HEK293 (cell line): ENCODE data around the gene PLCG2.

Experiments
- GLI4 ChIP-seq: fragments of 450-650 bp; formaldehyde crosslinking; IDR thresholded peaks from 2 replicates; pipeline ENCODE4 v1.5.1; 2016; ENCODE audit warnings: missing biosample characterization, missing genetic modification characterization
- ZBTB20 ChIP-seq: fragments of 450-650 bp; formaldehyde crosslinking; IDR thresholded peaks from 2 replicates; pipeline ENCODE4 v1.5.1; 2016; ENCODE audit warnings: missing biosample characterization, missing genetic modification characterization
- ZBTB21 ChIP-seq: fragments of 450-650 bp; formaldehyde crosslinking; IDR thresholded peaks from 2 replicates; pipeline ENCODE4 v1.5.1; 2017; ENCODE audit warnings: missing biosample characterization, missing genetic modification characterization
- ZBTB7A ChIP-seq: fragments of 450-650 bp; formaldehyde crosslinking; IDR thresholded peaks from 2 replicates; pipeline ENCODE4 v1.5.1; 2016; ENCODE audit warnings: low read depth, missing biosample characterization, missing genetic modification characterization
- ZNF19 ChIP-seq: fragments of 450-650 bp; formaldehyde crosslinking; IDR thresholded peaks from 2 replicates; pipeline ENCODE4; 2016; ENCODE audit warnings: missing biosample characterization, missing genetic modification characterization, low read depth
- ZNF248 ChIP-seq: fragments of 450-650 bp; formaldehyde crosslinking; IDR thresholded peaks from 2 replicates; pipeline ENCODE4 v1.5.1; 2017; ENCODE audit warnings: missing biosample characterization, missing genetic modification characterization
- ZNF274 ChIP-seq, 2 experiments: fragments of 200-500 bp in 1 of 2; fragments of 450-650 bp in 1 of 2; sonication (Bioruptor generic) in 1 of 2; formaldehyde crosslinking in 1 of 2; IDR thresholded peaks; 2 replicates each; pipeline versions ENCODE4 v1.5.1 to v1.6.1; 2014 to 2016; ENCODE audit warnings: borderline replicate concordance in 1 of 2, inconsistent platforms in 1 of 2, low read length in 1 of 2, missing biosample characterization in 1 of 2, missing genetic modification characterization in 1 of 2
- ZNF514 ChIP-seq: fragments of 450-650 bp; formaldehyde crosslinking; IDR thresholded peaks from 2 replicates; pipeline ENCODE4 v1.5.1; 2016; ENCODE audit warnings: missing biosample characterization, missing genetic modification characterization
- ZNF530 ChIP-seq: fragments of 450-650 bp; formaldehyde crosslinking; IDR thresholded peaks from 2 replicates; pipeline ENCODE4 v1.5.1; 2016; ENCODE audit warnings: low read depth, missing biosample characterization, missing genetic modification characterization
- ZNF747 ChIP-seq: fragments of 450-650 bp; formaldehyde crosslinking; IDR thresholded peaks from 2 replicates; pipeline ENCODE4 v1.5.1; 2016; ENCODE audit warnings: missing biosample characterization, missing genetic modification characterization
- TF ChIP-seq, protein P1 (sequence below): fragments of 450-650 bp; formaldehyde crosslinking; IDR thresholded peaks from 2 replicates; pipeline ENCODE4 v1.5.1; 2016; ENCODE audit warnings: missing biosample characterization, missing genetic modification characterization
- TF ChIP-seq, protein P2 (sequence below): fragments of 450-650 bp; formaldehyde crosslinking; IDR thresholded peaks from 2 replicates; pipeline ENCODE4 v1.5.1; 2017; ENCODE audit warnings: missing biosample characterization, mild to moderate bottlenecking, missing genetic modification characterization, moderate library complexity
- TF ChIP-seq, protein P3 (sequence below): fragments of 450-650 bp; formaldehyde crosslinking; IDR thresholded peaks from 2 replicates; pipeline ENCODE4 v1.5.1; 2016; ENCODE audit warnings: missing biosample characterization, missing genetic modification characterization
- TF ChIP-seq, protein P4 (sequence below): fragments of 450-650 bp; formaldehyde crosslinking; IDR thresholded peaks from 2 replicates; pipeline ENCODE4 v1.5.1; 2016; ENCODE audit warnings: missing biosample characterization, missing genetic modification characterization, low read depth

DNA sequence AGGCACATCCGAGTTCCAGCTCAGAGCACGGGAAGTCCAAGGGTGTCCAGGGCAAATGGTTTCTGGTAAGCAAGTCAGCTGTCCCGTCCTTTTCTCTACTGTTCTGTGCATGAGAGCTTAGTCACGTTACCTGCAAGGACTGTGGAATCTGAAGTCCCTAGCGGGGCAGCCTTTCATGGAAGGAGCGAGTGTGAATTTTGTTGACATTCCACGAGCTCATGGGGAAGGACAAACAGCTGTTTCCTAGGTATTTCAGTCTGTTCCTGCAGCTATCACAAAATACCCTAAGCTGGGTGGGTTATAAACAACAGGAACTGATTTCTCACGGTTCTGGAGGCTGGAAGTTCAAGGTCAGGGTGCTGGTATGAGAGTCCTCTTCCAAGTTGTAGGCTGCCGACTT, 122.9 kb downstream of the PLCG2 start:
- TF ChIP-seq ZBTB20 (no peak), ZBTB21 (tag by site-specific recombination) (no peak), ZNF747 (tag by site-specific recombination) (no peak), ZNF274 (IDR thresholded peaks at IDR 0.05; ENCODE audit: low read length) (no peak), ZNF274 (tag by site-specific recombination; IDR thresholded peaks at IDR 0.05; ENCODE audit: borderline replicate concordance) (no peak), ZNF530 (tag by site-specific recombination) (no peak), ZNF19 (tag by site-specific recombination) (no peak), ZNF514 (tag by site-specific recombination) (no peak), ZBTB7A (tag by site-specific recombination) (no peak), ZNF248 (tag by site-specific recombination) (no peak), GLI4 (tag by site-specific recombination) (no peak)
- TF ChIP-seq, protein P1, sequence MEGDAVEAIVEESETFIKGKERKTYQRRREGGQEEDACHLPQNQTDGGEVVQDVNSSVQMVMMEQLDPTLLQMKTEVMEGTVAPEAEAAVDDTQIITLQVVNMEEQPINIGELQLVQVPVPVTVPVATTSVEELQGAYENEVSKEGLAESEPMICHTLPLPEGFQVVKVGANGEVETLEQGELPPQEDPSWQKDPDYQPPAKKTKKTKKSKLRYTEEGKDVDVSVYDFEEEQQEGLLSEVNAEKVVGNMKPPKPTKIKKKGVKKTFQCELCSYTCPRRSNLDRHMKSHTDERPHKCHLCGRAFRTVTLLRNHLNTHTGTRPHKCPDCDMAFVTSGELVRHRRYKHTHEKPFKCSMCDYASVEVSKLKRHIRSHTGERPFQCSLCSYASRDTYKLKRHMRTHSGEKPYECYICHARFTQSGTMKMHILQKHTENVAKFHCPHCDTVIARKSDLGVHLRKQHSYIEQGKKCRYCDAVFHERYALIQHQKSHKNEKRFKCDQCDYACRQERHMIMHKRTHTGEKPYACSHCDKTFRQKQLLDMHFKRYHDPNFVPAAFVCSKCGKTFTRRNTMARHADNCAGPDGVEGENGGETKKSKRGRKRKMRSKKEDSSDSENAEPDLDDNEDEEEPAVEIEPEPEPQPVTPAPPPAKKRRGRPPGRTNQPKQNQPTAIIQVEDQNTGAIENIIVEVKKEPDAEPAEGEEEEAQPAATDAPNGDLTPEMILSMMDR (tag by site-specific recombination) = no peak
- TF ChIP-seq, protein P2, sequence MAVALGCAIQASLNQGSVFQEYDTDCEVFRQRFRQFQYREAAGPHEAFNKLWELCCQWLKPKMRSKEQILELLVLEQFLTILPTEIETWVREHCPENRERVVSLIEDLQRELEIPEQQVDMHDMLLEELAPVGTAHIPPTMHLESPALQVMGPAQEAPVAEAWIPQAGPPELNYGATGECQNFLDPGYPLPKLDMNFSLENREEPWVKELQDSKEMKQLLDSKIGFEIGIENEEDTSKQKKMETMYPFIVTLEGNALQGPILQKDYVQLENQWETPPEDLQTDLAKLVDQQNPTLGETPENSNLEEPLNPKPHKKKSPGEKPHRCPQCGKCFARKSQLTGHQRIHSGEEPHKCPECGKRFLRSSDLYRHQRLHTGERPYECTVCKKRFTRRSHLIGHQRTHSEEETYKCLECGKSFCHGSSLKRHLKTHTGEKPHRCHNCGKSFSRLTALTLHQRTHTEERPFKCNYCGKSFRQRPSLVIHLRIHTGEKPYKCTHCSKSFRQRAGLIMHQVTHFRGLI (tag by site-specific recombination) = no peak
- TF ChIP-seq, protein P3, sequence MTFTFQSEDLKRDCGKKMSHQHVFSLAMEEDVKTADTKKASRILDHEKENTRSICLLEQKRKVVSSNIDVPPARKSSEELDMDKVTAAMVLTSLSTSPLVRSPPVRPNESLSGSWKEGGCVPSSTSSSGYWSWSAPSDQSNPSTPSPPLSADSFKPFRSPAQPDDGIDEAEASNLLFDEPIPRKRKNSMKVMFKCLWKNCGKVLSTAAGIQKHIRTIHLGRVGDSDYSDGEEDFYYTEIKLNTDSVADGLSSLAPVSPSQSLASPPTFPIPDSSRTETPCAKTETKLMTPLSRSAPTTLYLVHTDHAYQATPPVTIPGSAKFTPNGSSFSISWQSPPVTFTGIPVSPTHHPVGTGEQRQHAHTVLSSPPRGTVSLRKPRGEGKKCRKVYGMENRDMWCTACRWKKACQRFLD (tag by site-specific recombination) = no peak
- TF ChIP-seq, protein P4, sequence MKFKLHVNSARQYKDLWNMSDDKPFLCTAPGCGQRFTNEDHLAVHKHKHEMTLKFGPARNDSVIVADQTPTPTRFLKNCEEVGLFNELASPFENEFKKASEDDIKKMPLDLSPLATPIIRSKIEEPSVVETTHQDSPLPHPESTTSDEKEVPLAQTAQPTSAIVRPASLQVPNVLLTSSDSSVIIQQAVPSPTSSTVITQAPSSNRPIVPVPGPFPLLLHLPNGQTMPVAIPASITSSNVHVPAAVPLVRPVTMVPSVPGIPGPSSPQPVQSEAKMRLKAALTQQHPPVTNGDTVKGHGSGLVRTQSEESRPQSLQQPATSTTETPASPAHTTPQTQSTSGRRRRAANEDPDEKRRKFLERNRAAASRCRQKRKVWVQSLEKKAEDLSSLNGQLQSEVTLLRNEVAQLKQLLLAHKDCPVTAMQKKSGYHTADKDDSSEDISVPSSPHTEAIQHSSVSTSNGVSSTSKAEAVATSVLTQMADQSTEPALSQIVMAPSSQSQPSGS (tag by site-specific recombination) = no peak
